Glomerular endothelial cell (primary cell): ENCODE measurements around the gene ADAM12. TPM values are rescaled to one million over a fixed set of nuclear protein-coding genes. Genes with fewer than 3 reads are reported as not detected.

ENCODE experiments used
- DNase-seq: peaks from one replicate; pipeline ENCODE4 v3.0.0-alpha.2; 2011; ENCODE audit warnings: low read depth, low spot score; ENCODE audit errors: extremely low read depth
- total RNA-seq: library from RNA; depleted of rRNA; stranded (reverse); fragments of >200 nt; gene quantifications from 2 replicates; pipeline ENCODE4 v1.2.3, GENCODE V29; 2015

The ADAM12 gene, protein sequence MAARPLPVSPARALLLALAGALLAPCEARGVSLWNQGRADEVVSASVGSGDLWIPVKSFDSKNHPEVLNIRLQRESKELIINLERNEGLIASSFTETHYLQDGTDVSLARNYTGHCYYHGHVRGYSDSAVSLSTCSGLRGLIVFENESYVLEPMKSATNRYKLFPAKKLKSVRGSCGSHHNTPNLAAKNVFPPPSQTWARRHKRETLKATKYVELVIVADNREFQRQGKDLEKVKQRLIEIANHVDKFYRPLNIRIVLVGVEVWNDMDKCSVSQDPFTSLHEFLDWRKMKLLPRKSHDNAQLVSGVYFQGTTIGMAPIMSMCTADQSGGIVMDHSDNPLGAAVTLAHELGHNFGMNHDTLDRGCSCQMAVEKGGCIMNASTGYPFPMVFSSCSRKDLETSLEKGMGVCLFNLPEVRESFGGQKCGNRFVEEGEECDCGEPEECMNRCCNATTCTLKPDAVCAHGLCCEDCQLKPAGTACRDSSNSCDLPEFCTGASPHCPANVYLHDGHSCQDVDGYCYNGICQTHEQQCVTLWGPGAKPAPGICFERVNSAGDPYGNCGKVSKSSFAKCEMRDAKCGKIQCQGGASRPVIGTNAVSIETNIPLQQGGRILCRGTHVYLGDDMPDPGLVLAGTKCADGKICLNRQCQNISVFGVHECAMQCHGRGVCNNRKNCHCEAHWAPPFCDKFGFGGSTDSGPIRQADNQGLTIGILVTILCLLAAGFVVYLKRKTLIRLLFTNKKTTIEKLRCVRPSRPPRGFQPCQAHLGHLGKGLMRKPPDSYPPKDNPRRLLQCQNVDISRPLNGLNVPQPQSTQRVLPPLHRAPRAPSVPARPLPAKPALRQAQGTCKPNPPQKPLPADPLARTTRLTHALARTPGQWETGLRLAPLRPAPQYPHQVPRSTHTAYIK
- total RNA-seq: 5.6 and 15.4 TPM in 2 replicates

DNA sequence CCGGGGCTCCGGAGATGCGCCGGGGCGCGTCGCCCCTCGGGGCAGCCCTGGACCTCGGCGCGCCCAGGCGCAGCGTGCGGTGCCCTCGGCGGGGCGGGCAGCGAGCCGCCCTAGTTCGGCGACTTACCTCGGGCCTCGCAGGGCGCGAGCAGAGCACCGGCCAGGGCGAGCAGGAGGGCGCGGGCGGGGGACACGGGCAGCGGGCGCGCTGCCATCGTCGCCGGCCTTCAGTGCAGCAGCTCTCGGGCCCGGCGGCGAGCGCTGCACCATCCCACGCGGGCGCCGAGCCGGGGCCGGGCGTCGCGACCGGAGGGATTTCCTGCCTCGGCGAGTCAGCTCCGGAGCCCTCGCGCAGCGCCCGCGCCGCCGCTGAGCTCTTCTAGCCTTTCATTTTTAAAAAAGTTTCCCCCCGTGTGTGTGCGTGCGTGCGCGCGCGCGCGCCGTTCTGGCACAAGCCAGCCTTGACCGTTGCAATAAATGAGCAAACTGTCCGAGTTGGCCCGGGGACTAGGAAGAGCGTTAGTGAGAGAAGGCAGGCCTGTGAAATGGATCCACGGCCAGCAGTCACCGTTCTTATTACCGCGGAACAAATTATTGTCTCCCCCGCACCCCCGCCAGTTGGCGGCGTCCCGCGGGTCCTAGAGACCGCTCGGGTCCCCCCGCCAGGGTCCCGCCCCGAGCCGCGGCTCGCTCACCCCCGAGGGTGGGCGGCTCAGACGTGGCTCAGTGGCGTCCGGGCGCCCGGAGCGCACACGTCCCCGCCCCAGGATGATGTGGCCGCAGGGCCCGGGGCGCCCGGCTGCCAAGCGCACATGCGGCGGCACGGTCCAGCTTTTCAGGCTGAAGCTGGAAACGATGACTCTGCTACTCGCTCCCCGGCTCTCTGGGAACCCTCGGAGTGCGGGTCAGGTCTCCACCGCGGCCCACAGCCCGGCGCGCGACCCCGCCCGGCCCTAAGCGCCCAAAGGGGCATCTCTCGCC, at the start of gene ADAM12:
Gene ADAM12 (minus strand): TSS at position 547 of the 981 bp plus-strand sequence. CDS start 332 bp downstream, at position 215.
- DNase-seq: no peak

DNA sequence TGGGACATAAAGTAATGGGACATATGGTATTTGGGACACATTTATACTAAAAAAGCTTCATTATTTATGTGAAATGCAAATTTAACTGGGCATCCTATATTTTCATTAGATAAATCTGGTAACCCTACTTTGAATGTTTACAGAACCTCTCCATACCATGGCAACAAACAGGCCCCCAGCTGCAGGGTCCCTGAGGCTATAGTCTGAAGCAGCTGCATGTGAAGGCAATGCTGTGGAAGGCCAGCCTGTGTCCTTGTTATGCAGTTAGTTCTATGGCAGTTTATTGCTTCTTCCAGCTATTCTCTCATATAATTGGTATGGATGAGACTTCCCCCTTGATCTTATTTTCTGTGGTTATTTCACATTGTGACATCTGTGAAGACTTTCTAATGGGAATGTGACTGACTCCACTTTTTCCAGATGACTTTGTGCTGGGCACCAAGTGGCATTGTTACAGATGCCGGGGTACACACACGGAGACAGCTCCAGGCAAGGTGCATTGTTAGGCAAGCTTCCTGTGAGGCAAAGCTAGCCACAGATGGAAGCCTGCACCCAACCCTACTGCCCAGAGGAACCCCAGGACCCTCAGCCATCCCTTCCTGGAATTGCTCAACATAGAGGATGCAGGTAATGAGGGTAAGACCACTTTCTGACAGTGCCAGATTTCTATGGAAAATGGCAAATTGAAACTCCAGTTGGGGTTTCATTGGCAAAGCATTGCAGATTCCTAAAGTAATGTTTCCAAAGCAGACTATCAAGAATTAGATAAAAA, 49.5 kb upstream of the ADAM12 start:
- DNase-seq: no peak

DNA sequence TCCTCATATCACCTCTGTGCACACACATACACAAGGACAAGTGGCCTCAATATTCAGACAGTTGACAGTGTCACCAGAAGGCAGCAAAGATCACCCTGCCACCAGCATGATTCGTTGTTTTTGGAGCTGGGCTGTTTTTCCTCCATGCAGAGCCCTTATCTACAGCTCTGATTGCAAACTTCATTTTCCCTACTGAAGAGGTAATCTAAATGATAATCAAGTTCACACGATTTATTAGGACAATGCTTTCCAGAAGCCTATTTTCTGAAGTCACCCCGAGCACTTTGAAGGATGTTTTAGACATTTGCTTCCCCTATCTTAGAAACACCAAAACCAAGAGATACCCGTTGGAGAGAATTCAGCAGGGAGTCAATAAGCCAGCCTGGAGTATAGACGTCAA, 46.0 kb upstream of the ADAM12 start:
- DNase-seq: no peak

GRCh38 chr10:126433351-126433750, 45.1 kb upstream of the ADAM12 start:
- no peak for DNase-seq

DNA sequence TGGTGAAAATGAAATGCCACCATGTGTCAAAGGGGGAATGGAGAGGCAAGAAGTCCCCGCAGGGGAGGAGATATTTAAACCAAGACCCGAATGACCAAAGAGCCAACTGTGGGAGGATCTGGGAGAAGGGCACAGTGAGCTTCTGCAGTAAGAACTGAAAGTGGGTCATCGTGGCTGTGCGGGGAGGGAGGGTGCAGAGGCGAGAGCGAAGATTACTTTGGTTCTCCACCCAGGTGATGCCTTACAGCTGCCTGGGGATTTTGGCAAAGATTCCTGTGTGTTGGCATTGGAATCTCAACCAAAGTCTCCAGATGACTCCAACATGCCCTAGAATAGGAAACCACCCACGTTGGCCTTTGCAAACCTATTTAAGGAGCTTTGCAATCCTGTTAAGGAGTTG, 44.2 kb upstream of the ADAM12 start:
- DNase-seq: no peak

- DNase-seq: no peak
Observed at GRCh38 chr10:126431816-126432215, 43.5 kb upstream of the ADAM12 start.

GRCh38 chr10:126430512-126430911, 42.2 kb upstream of the ADAM12 start:
- DNase-seq: no peak

DNA sequence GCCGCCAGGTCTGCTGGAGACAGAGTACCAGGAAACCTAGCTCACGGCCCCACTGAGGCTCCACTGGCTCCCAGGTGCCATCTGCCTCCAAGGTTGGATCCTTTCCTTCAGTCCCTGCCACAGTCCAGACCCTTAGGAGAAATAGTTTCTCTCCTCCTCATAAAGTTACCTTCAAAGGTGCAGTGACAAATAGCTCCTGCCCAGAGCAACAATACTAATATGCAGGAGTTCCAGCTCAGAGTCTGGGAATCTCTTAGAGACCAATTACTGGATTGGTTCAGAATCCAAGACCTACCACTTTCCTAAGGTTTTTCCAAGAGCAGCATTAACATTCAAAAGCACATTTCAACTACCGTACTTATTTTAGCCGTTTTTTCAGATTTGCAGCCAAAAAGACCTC, 41.0 kb upstream of the ADAM12 start:
- DNase-seq: no peak

DNA sequence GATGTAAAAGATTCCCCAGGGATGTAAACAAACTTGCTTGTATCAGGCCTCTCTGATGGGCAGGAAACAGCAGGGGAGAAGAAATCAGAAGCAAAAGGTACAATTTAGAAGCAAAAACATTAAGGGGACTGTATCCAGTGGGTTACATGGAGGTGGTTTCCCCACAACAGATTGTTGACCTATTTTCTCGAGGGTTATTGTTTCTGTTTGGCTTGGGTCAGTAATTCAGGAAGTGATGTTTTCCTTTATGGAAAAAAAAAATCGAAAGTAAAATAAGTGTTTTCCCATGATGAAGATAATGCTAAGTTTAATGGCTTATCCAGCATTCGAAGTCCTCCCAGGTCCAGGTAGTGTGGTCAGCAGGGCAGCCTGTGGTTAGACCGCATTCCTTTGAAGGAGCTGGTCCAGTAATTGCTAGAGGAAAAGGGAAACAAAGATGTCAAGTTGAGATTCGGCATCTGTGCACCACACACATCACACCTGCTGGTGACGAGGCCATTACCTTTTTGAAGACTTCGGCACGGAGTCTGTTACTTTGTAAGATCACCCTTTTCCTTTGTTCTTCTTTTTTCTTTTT, 37.3 kb upstream of the ADAM12 start:
- DNase-seq: no peak

GRCh38 chr10:126425032-126425431, 36.8 kb upstream of the ADAM12 start:
- no peak for DNase-seq

DNA sequence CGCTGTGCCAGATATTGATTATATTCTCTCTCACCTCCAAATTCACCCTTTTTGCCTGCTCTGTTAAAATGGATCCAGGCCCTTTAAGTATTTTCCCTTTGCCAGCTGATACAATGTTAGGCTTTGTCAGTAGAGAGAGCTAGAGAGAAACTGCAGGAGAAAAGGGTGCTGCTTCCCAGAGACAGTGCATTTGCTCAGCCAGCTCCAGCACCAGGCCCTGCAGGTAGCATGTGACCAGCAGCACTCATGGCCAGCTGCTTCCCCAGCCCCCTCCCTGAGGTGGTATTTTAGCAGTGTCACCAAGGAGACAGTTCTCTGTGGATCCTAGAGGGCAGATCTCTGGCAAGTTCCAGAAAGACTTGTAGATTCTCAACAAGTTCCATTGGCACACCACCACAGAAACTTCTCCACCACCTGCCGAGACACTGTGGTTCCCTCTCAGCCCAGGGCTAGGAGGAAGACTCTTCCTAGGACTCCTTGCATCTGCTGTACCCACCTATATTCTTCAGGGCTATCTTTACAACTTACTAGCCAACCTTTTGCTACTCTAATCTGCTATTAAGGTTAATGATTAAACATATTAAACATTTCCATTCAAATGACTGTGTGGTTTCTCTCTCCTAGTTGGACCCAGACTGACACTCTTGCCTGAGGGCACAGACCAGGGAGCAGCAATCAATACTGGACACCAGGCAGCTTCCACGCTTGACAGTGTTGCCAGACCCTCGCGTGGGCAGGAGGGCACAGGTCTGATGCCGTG, 35.6 kb upstream of the ADAM12 start:
- DNase-seq: no peak

GRCh38 chr10:126422567-126422966, 34.3 kb upstream of the ADAM12 start:
- DNase-seq: no peak

- peak; percentile 25 for DNase-seq
Observed at GRCh38 chr10:126421756-126422256, 33.5 kb upstream of the ADAM12 start.

- no peak for DNase-seq
Observed at GRCh38 chr10:126420567-126421300, 32.5 kb upstream of the ADAM12 start.

DNA sequence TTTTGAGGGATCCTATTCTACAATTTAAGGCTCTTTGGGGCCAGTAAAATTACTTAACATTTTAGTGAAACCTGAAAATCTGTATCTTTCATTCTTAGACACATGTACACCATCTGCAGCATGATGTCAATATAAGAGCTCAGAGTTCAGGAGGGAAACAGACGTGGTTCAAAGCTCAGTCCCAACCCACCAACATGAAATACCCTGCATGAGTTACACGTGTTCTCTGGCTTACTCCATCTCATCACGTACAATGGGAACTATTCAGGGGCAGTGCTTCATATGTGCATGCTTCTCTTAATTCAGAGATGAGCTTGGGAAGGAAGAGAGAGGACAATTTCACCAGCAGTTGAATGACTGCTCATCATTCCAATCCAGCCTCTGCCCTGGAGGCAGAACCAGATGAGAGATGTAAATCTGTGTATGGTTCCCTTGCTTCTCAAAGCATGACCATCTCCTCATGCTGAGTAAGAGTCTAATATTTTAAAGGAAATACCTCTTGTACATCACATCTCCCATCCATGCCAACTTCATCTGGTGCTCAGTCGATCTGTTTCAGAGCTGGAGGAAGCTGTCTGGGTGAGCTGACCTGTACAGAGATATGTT, 29.0 kb upstream of the ADAM12 start:
- DNase-seq: no peak

DNA sequence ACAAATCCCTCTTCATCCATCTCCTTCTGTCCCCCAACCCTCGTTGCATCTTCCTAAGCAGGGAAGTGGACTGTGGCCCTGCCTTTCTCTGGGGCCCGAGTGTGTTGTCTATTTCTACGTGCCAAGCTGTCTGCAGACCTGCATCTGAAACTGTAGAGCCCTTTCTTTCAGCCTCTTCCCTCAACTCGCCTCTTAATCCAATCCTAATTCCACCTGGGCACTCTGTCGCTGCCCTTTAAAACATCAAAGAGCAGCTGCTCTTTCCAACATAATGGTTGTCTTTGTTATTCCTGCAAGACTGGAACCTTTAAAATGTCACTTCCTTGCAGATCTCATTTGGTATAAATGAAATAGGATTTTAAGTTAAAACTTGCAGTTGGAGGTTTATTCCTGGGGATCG, 21.5 kb upstream of the ADAM12 start:
- no peak for DNase-seq

DNA sequence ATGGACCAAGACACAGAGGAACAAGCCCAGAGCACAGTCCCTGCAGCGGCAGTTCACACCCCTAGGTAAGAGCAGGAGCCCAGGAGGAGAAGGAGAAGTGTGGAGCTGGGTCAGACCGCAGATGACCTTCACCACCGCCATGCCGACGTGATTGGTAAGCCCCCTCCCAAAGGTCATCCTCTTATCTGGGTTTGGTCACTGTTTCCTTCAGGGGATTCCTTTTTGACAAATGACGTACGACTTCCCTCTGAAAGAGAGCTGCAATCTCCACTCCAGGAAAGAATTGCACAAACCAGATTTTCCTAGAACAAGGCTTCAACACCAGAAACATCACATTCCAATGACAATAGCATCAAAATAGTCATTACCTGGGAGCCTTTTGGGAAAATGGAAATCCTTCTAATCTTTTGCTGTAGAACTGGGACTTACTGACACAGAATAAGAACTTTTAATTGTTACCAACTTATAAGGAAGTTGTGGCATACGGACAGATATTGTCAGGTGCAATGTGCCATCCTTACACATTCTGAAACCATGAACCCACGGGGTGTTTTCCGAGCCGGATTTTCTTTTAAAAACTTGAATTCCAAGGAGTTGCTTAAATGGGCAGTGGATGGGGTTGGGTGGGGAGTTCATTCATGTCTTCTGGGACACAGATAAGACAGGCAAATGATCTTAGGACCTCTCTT, 20.8 kb upstream of the ADAM12 start:
- no peak for DNase-seq
